Gastrocnemius medialis (tissue), 4 donors: ENCODE data around the gene LRRK1. TPM values are rescaled to one million over a fixed set of nuclear protein-coding genes. Genes with fewer than 3 reads are reported as not detected.
A peak's percentile ranks its signal among the peaks of the same experiment; 100 is the strongest.

ENCODE experiments used
- ATAC-seq, 2 donors: fragments of 150-250 bp; one replicate each; pipeline ENCODE4 v1.9.1; 2016
- DNase-seq, 2 donors: peaks; one replicate each; pipeline ENCODE4 v3.0.0-alpha.2; 2019
- H3K27ac ChIP-seq, 4 donors: fragments of 200-600 bp; sonication (generic); 1 replicate in 1 of 4; 2 replicates in 3 of 4; pipeline ENCODE4 v1.5.1; 2016 to 2018; ENCODE audit warnings: mild to moderate bottlenecking in 2 of 4, moderate library complexity in 1 of 4
- H3K27me3 ChIP-seq, 3 donors: fragments of 200-600 bp; sonication (generic) in 2 of 3; 1 replicate in 1 of 3; 2 replicates in 2 of 3; pipeline versions ENCODE4 v1.5.1 to v1.6.0; 2016 to 2019; ENCODE audit warnings: mild to moderate bottlenecking in 1 of 3, moderate library complexity in 1 of 3
- H3K36me3 ChIP-seq, 2 donors: fragments of 200-600 bp; sonication (generic) in 1 of 2; one replicate each; pipeline ENCODE4 v1.5.1; 2017 to 2018
- H3K4me1 ChIP-seq, 2 donors: fragments of 200-600 bp; sonication (generic) in 1 of 2; one replicate each; pipeline ENCODE4 v1.5.1; 2016 to 2017; ENCODE audit warnings: mild to moderate bottlenecking in 2 of 2
- H3K4me3 ChIP-seq, 4 donors: fragments of 200-600 bp; sonication (generic) in 3 of 4; 1 replicate in 1 of 4; 2 replicates in 3 of 4; pipeline ENCODE4 v1.5.1; 2016 to 2019; ENCODE audit warnings: mild to moderate bottlenecking in 2 of 4
- H3K9me3 ChIP-seq, 3 donors: fragments of 200-600 bp; sonication (generic) in 2 of 3; 1 replicate in 1 of 3; 2 replicates in 2 of 3; pipeline ENCODE4 v1.5.1; 2016 to 2019
- CTCF ChIP-seq, 5 experiments: fragments of 450-650 bp in 3 of 5; fragments of 200-600 bp in 2 of 5; sonication (generic) in 2 of 5; IDR thresholded peaks in 4 of 5; conservative IDR thresholded peaks in 1 of 5; 1 replicate in 4 of 5; 2 replicates in 1 of 5; pipeline ENCODE4 v1.5.1; 2016 to 2019; ENCODE audit warnings: antibody characterized with exemption in 5 of 5, mild to moderate bottlenecking in 3 of 5, moderate library complexity in 3 of 5
- POLR2A ChIP-seq, 2 donors: fragments of 450-650 bp; IDR thresholded peaks; one replicate each; pipeline ENCODE4 v1.6.1; 2017; ENCODE audit warnings: antibody characterized with exemption in 2 of 2, mild to moderate bottlenecking in 2 of 2, moderate library complexity in 2 of 2
- in situ Hi-C, 4 donors: fragments of 200-750 bp; cut with MboI; loops; one replicate each; pipeline versions ENCODE4 v1.15.0 to v1.8.0; 2017; ENCODE audit warnings: low sequenced_read_pairs in 4 of 4
- intact Hi-C: fragments of 100-400 bp; cut with DNase I; formaldehyde crosslinking; loops from one replicate; pipeline ENCODE4 v1.15.1; 2023; ENCODE audit warnings: low total_unique reads
- total RNA-seq, 4 donors: library from RNA; depleted of rRNA; stranded (reverse); fragments of >200 nt; gene quantifications; one replicate each; pipeline versions ENCODE4 v1.1.0 to v1.2.3, GENCODE V29; 2016

Gene LRRK1
- total RNA-seq, 4 donors from 2014 or later, result 0.87 to 5.6 (median 1.7) TPM

- in situ Hi-C loops, result loop anchor here in 2 of 4 donors (25.0 kb wide), 1 partner anchor 351 kb away; the partner anchor contains the start of gene CHSY1 (in 2 of the 2)
These were observed 8.1 kb upstream of the LRRK1 start for GRCh38 chr15:100911086-100911485.

DNA sequence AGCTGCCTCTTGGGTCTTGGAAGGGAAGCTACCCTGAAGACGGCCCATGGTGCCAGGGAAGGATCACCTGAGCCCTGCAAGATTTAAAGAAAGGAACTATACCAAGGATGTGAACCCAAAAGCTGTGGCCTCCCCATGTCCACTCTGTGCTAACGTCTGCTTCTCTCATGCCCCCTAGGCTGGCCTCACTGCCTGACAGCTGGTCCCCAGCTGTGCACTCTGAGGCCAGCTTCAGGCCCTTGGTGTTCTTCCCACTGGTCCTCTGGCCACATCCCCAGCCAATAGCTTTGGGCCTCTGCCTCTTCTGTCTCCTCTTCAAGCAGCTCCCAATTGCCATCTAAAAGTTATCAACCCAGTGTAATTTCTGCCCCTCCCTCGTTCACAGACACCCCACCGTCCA, 5.2 kb upstream of the LRRK1 start:
- ATAC-seq, result no peak
- DNase-seq, result no peak
- Histone ChIP-seq H3K27me3 (peaks cover 3 to 11% (median 9%) of the 10 kb centered on the region in 3 donors), H3K27ac (no peak overlapping the region), H3K4me3 (no peak overlapping the region), H3K36me3 (no peaks in the 10 kb centered on the region), H3K4me1 (no peaks in the 10 kb centered on the region), H3K9me3 (no peaks in the 10 kb centered on the region)
- intact Hi-C loops (loop anchor here (10.0 kb wide), 2 partner anchors 59 to 341 kb away; partner anchors contain the start of gene CHSY1), in situ Hi-C loops (loop anchor here in 2 of 4 donors (25.0 kb wide), 1 partner anchor 348 kb away; the partner anchor contains the start of gene CHSY1 (in 2 of the 2))
- TF ChIP-seq POLR2A (IDR thresholded peaks at IDR 0.05), result no peak
- no peak for TF ChIP-seq CTCF (IDR thresholded peaks at IDR 0.05 in 4 of 5, conservative IDR thresholded peaks at IDR 0.05 in 1 of 5)

More at GRCh38 chr15:100911086-100911485, 8.1 kb upstream of the LRRK1 start:
- Histone ChIP-seq H3K4me3 (no peak overlapping the region), H3K36me3 (no peaks in the 10 kb centered on the region), H3K27me3 (no peaks in the 10 kb centered on the region), H3K9me3 (no peaks in the 10 kb centered on the region), H3K4me1 (no peaks in the 10 kb centered on the region), H3K27ac (no peak overlapping the region)
- TF ChIP-seq POLR2A (IDR thresholded peaks at IDR 0.05) (no peak), CTCF (IDR thresholded peaks at IDR 0.05 in 4 of 5, conservative IDR thresholded peaks at IDR 0.05 in 1 of 5) (no peak)
- intact Hi-C loops, result loop anchor here (10.0 kb wide), 2 partner anchors 56 to 344 kb away; partner anchors contain the start of gene CHSY1
- no peak for DNase-seq
- no peak for ATAC-seq

- H3K27ac ChIP-seq, result no peak overlapping the region
- no peaks in the 10 kb centered on the region for H3K4me1 ChIP-seq
- in situ Hi-C loops (loop anchor here in 3 of 4 donors (5.0 to 25.0 kb wide), 2 partner anchors 92 to 347 kb away; partner anchors contain the start of gene CHSY1 (in 2 of the 3)), intact Hi-C loops (loop anchor here (10.0 kb wide), 2 partner anchors 60 to 340 kb away; partner anchors contain the start of gene CHSY1)
- TF ChIP-seq POLR2A (IDR thresholded peaks at IDR 0.05), result no peak
- no peak for DNase-seq
- H3K36me3 ChIP-seq, result no peaks in the 10 kb centered on the region
- H3K27me3 ChIP-seq, result peaks cover 3 to 13% (median 11%) of the 10 kb centered on the region in 3 donors
- no peaks in the 10 kb centered on the region for H3K9me3 ChIP-seq
- H3K4me3 ChIP-seq, result no peak overlapping the region
- no peak for ATAC-seq
These were observed 4.3 kb upstream of the LRRK1 start for GRCh38 chr15:100914876-100915275.

GRCh38 chr15:100918034-100918689, 995 bp upstream of the LRRK1 start:
- TF ChIP-seq POLR2A (IDR thresholded peaks at IDR 0.05), result no peak
- peak; percentile 68 to 87 (median 80) for TF ChIP-seq CTCF (IDR thresholded peaks at IDR 0.05 in 4 of 5, conservative IDR thresholded peaks at IDR 0.05 in 1 of 5)
- H3K4me3 ChIP-seq, result peak overlapping the region; percentile 54 to 67 (median 63)
- no peaks in the 10 kb centered on the region for H3K4me1 ChIP-seq
- H3K36me3 ChIP-seq, result no peaks in the 10 kb centered on the region
- intact Hi-C loops (loop anchor here (1.0 to 10.0 kb wide), 3 partner anchors 63 to 337 kb away; partner anchors contain the start of gene CHSY1), in situ Hi-C loops (loop anchor here in 3 of 4 donors (5.0 to 25.0 kb wide), 2 partner anchors 89 to 344 kb away; partner anchors contain the start of gene CHSY1 (in 2 of the 3))
- ATAC-seq (peak; percentile 63 to 72), DNase-seq (peak; percentile 38 to 62)
- peak overlapping the region in 2 of 4 donors; percentile 14 to 19 for H3K27ac ChIP-seq
- H3K27me3 ChIP-seq, result peaks cover 3 to 14% (median 11%) of the 10 kb centered on the region in 3 donors
- no peaks in the 10 kb centered on the region for H3K9me3 ChIP-seq
